NCI-H2107 treated with DMSO at 0.1 percent for 48 hours (cell line): ENCODE measurements around the gene LAMA5.

ENCODE experiments used
- DNase-seq: peaks from one replicate; lab custom pipeline; 2025; ENCODE audit not compliant: unreplicated experiment; lab: John Stamatoyannopoulos, UW

The LAMA5 gene

DNA sequence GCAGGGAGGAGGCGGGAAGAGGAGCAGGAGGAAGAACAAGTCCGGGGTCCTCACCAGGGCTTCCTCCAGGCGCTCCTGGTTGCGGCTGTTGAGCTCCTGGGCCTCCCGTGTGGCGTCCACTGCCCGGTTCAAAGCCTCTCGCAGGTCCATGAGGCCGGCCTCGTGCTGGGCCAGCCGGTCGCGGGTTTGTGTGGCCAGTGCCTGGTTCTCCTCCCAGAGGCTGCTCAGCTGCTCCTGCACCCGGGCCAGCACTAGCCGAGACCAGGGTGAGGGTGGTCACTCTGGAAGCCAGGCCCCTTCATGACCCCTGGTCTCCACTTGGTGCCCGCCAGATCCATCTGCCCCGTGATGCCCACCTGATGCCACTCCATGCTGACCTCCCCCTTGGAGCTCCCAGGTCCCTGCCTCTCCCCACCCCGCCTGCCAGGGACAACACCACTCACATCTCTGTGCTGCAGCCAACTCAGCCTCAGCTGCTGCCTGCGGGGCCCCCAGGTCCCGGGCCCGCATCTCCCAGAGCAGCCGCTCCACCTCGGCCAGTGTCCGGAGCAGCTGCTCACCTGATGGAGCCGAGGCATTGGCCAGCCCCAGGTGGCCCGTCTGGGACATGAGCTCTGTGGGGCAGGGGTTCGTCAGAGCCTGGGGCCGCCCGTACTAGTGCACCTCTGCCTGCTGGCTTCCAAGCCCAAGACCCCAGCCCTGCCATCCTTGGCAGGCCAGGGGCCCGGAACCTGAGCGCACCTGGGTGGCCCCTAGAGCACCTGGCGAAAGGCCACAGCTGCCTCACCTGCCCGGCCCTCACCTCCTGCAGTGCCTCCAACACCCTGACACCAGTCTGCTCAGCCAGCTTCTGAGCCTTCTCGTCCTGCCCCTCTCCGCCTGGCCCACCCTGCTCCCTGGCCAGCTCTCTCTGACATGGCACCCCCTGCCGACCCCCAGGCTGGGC lies 48.4 kb downstream of the LAMA5 start:
- no peak for DNase-seq

DNA sequence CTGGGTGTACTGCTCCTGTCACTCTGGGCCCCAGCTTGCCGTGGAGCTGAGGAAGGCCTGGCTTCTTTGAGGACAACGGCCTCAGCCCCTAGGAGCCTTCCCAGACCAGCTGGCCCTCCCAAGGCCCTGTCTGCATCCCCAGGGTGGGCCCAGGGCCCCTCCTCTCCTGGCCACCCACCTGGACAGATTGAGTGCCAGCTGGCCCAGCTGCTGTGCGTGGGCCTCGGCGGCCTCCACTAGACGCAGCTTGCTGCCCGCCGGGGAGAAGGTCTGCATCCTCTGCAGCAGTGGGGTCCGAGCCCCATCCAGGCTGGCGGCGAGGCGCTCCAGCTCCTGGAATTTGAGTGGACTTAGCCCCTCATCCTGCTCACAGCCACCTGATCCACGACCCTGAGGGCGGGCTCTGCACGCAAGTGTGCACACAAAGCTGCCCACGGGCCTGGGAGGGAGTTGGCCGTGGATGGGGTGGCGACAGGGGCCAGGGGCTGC lies 49.9 kb downstream of the LAMA5 start:
- DNase-seq, result no peak

DNA sequence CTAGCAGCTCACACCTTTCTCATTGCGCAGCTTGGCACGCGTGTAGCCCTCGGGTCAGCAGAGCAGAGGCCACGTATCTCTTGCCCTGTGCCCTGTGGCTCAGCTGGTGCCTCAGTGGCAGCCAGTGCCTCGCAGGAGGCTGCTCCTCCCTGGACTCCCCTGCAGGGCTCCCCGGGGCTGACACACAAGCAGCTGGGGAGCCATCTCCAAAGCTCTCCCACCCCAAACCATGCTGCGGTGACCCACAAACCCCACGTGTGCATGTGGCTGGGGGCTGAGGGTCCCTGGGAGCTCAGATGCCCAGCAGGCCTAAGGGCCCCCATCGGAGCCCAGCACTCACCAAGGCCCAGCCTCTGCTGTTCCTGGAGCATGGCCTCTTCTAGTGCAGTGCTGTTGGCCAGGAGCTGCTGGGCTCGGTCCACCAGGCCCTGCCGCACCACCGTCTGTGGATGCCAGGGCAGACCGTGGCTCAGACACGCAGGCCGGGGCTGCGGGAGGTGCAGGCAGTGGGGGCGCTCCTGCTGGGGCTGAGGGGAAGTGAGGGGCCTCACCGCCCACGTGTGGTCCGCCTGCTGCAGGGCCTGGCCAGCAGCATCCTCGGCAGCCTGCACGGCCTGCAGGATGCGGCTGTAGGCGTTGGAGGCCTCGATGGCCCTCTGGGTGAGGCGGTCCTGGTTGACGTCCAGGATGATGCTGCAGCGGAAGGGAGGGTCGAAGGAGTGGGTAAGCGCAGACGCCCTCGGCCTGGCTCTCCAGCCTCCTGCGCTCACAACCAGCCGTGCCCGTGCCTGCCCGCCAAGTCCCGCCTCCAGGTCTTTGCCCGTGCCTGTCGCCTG lies 50.6 kb downstream of the LAMA5 start:
- DNase-seq, result no peak

DNA sequence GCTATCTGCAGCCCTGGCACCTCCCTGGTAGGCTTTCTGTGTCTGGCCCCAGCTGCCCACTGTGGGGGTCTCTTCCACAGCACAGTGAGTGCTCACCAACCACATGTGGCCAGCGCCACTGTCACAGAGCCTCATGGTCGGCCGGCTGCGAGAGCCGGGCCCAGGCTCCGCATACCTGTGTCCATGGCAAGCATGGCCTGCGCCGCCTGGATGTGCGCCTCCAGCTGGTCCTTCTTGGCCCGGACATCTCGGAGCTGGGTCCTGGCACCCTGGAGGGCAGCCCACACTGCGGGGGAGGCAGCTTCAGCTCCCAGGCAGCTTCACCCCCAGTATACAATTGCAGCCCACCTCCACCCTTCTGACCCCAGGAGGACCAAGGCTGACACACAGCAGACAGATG lies 51.3 kb downstream of the LAMA5 start:
- DNase-seq, result no peak

DNA sequence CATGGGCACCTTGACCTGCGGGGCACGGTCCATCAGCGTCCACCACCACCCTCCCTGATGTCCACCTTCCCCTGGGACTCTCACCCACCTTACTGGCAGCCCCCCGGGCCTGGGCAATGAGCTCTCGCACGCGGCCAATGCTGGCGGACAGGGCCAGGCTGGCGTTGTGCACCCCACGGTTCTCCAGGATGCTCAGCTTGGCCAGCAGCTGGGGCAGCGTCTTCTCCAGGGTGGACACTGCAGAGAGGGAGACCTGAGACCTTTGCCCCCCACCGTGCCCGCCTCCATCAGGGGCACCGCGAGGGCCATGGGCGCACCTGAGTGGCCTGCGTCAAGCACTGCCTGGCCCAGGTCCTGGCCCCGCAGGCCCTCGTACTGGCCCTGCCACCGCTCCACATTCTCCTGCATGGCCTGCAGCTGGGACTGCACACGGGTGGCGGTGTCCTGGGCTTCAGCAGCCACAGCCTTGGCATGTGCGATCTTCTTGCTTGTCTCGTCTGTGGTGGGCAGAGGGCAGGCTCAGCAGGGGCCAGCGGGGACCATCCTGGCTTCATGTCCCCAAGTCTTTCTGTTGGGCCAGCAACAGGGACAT lies 52.3 kb downstream of the LAMA5 start:
- no peak for DNase-seq

DNA sequence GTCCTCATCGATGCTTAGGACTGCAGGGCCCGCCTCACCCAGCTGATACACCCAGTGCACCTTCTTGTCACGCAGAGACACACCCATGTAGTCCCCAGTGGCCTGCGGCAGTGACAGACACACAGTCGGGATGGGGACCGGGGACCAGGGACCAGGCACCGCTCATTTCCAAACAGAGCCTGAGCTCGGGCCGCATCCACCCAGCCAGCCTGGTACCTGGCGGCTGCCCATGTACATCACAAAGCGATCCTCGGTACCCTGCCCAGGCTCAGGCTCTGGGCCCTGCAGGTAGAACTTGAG lies 52.8 kb downstream of the LAMA5 start:
- DNase-seq, result no peak

DNA sequence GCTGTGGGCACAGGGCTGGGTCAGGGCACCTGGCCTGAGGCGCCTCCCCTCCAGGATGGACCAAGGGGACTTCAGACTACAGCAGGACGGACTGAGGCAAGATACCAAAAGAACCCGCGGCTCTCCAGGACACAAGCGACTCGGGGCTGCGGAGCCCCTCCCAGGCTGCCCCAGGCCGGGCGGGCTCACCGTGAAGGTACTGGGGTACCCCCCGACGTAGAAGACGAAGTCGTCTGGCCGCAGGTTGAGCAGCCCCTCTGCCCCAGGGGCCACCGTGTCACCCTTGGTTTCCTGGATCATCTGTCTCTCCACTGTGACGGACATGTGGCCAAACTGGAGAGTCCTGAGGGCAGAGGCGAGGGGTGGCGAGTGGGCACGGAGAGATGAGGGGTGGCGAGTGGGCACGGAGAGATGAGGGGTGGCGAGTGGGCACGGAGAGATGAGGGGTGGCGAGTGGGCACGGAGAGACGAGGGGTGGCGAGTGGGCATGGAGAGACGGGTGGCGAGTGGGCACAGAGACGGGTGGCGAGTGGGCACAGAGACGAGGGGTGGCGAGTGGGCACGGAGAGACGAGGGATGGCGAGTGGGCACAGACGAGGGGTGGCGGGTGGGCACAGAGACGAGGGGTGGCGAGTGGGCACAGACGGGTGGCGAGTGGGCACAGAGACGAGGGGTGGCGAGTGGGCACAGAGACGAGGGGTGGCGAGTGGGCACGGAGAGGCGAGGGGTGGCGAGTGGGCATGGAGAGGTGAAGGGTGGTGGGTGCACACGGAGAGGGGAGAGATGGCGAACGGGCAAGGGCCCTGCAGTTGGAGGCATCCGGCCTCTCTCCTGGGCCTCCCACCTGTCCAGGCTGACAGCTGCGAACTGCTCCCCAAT lies 53.4 kb downstream of the LAMA5 start:
- no peak for DNase-seq

DNA sequence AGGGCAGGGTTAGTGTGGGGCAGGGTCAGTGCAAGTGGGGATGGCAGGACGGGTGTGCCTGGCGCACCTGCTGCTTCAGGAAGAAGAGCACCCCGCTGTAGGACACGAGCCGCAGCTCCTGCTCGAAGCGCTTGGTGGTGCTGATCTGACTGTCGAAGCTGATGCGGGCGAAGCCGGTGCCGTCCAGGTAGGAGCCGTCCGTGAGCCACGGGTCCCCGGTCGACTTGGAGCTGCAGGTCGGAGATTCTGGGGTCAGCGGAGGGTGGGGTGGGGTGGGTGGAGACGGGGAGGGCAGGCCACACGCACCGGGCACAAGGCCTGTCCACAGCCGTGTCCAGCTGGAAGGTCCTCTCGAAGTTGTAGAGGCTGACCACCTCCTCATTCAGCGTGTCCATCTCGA lies 54.1 kb downstream of the LAMA5 start:
- DNase-seq, result no peak

DNA sequence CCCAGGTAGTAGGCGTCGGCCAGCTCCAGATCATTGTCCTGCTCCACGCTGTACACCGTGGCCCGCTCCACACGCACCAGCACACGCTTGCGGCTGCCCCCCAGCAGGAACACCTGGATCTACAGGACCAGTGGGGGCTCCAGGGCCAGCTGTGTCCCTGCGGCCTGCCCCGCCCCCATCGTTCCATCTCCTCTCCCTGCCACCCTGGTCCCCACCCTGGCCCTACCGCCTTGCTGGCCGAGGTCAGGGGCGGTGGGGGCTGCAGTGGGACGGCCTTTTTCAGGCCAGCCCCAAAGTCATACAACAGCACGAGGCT lies 54.5 kb downstream of the LAMA5 start:
- no peak for DNase-seq

DNA sequence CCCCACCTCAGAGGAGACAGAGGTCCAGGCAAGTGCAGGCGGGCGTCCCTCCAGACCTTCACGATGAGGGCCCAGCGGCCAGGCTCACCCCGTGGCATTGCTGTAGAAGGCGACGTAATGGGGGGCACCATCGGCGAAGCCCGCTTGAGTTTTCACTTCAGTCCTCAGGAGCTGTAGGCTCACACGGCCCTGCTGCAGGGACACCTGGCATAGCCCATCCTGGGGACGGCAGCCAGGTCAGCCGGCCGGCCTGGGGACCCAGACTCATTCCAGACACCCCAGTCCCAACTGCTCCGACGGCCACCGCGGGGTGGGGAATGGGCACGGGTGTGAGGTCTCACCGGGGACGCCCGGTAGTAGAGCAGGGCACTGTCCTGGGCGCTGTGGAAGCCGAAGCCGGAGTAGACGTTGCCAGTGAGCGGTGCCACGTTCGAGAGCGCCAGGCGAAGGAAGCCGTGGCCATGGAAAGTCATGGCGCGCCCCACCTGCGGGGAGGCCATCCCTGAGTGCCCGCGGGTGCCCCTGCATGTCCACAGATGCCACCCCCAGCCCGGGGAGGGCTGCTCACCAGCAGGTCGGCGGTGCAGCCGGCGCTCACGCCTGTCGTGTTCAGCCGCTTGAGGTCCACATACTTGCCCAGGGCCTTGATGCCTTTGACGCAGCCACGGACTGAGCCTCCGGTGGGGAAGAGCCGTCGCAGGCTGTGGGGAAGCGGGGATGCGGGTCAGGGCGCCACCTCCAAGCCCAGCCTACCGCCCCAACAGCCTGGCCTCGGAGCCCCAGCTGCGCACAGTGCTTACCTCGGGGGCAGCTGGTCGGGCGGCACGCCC lies 55.1 kb downstream of the LAMA5 start:
- no peak for DNase-seq

DNA sequence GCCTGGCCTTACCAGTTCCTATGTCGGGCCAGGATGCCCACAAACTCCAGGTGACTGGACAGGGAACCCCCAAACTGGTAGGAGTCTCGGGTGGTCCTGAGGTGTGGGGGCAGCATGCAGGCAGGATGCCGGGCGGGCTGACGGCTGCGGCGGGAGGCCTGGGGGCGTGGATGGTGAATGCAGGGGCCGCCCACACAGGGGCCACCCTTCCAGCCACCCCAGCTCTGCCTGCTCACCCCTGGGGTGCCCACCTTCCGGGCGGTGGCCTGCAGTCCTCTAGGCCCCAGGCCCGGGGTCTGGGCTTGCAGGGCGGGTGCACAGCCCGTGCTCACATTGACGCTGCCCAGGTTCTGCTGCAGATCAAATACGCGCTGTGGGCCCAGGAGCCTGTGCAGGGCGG lies 56.0 kb downstream of the LAMA5 start:
- no peak for DNase-seq

DNA sequence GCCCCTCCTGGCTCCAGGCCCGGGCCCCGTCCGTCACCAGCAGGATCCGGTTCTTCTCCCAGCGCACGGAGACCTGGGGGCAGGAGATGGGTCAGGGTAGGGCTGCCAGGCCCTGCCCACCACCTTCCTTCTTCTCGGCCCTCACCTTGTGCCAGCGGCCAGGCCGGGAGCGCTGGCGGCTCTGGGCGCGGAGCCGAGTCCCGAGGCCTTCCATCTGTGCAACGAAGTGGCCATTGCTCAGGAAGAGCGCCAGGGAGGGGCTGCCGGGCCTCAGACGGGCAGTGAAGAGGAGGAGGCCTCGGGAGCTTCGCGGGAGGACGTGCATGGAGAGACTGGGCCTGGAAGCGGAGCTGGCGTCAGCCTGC lies 56.4 kb downstream of the LAMA5 start:
- DNase-seq, result no peak

DNA sequence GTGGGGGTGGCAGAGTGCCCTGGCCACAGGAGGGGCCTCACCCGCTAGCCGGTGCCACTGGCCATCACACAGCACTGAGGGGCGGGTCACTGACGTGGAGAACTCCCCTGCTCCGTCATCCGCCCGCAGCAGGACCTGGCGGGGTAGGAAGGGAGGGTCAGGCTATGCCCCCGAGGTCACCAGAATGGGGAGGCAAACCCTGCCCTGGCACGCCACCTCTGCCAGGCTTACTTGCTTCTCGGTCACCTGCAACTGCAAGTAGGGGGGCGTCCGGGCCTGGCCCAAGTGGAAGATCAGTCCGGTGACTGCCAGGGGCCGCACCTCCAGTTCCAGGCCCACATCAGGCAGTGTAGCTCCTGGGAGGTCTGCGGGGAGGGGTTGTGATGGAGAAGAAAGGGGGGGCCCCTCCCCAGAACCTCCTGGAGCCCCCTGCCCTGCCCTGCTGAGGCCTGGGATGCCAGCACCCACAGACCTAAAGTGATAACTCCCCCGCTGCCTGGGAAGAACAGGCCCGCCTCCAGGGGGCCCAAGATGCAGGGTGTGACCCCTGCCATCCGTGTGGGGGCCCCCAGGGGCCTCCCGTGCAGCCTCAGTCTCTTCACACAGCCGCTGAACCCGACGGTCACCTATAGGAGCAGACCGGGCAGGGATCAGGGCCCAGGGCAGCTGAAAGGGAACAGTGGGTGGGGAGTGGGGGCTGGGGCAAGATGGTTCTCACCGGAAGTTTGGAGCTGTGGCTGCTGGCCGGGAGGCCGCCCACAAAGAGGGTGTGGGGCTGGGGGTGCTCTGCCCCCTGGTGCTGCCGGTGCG lies 57.0 kb downstream of the LAMA5 start:
- DNase-seq, result no peak

DNA sequence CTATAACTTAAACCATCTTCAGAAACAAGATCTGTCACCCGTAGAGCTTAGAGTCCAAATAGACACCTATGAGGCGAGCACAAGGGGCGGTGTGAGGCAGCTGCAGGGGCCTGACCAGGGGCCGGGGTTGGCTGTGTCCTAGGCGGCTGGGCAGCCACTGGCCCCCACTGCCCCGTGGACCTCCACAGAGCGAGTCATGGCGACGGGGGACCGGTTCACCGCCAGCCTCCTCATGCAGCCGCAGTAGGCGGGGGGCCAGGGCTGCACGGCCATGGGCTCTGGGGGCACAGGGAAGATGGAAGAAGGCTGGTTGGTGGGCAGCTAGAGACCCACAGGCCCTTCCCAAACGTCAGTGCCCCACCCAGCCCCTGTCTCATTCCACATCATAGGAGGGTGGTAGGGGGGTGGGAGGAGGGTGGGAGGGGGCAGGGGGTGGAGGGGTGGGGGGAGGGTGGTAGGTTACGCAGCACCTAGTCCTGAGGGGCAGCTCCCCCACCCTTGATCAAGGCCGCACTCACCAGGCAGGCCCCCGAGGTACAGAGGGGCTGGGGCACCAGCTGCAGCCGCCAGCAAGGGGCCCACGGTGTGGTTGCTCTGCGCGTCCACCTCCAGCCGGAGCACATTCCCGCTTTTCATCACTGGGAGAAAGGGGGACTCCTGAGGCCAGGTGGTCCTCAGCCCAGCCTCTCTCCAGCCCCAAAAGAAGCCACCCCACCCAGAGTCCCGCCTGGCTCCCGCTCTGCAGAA lies 57.7 kb downstream of the LAMA5 start:
- no peak for DNase-seq

DNA sequence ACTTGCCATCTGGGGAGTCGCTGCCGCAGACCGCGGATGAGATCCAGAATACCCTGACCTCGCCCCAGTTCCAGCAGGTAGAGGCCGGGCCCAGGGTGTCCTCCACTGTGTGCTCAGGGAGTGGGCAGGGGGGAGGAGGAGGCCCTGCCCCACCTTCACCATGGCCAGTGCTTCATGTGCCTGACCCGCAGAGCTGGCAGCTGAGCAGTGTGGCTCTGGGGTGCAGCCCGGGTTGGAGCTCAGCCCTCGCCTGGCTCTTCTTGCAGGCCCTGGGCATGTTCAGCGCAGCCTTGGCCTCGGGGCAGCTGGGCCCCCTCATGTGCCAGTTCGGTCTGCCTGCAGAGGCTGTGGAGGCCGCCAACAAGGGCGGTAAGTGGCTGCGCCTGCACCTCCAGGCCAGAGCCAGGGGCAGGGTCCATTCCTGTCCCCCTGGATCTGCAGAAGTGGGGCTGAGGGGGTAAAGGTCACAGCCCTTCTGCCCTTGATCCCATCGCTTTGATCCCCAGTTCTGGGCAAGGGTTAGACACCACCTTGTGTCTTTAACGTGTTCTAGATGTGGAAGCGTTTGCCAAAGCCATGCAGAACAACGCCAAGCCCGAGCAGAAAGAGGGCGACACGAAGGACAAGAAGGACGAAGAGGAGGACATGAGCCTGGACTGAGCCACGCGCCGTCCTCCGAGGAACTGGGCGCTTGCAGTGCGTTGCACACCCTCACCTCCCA lies 58.9 kb downstream of the LAMA5 start:
- no peak for DNase-seq

DNA sequence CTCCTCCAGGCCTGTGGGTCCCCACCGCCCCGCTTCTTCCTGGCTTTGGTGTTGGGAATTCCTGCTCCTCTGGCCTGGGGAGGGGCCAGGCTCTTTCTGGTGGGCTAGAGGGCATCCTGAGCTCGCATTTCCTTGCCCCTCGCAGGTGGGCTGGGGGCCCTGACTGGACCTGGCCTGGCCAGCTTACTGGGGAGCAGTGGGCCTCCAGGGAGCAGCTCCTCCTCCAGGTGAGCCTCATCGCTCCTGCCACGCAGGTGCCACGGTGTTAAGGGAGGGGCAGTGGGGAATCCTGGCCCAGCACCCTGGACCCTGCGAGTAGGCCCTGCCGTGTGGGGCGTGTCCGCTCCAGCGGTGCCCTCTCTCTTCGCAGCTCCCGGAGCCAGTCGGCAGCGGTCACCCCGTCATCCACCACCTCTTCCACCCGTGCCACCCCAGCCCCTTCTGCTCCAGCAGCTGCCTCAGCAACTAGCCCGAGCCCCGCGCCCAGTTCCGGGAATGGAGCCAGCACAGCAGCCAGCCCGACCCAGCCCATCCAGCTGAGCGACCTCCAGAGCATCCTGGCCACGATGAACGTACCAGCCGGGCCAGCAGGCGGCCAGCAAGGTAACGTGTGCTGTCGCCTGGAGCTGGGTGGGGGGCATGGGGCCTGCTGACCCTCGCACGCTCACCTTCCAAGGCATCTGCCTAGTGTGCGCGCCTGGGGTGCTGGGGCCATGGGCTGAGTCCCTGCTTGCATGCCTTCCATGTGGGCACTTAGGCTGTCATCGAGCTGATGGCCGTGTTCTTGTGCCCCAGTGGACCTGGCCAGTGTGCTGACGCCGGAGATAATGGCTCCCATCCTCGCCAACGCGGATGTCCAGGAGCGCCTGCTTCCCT lies 59.6 kb downstream of the LAMA5 start:
- DNase-seq, result no peak
